PC-9 (cell line): ENCODE data around the gene PLXDC2. TPM values are rescaled to one million over a fixed set of nuclear protein-coding genes. Genes with fewer than 3 reads are reported as not detected.
"Not testable (repeated sequence)": the region's sequence is repeated elsewhere in the genome, so short reads cannot be mapped to it uniquely, and the experiment has no call there.

Source experiments
- BruUV-seq: library from RNA; stranded (reverse); fragments of 400-500 nt; replicated peaks from 2 replicates; lab custom pipeline; 2021; lab: Mats Ljungman, UMichigan
- CTCF ChIA-PET: fragments of 300-600 bp; sonication (Branson Sonifier 250); formaldehyde crosslinking; loops from one replicate; lab custom pipeline; 2022; ENCODE audit warnings: antibody characterized with exemption; lab: Charles Lee
- POLR2A ChIA-PET: fragments of 300-600 bp; sonication (Branson Sonifier 250); formaldehyde crosslinking; loops from one replicate; lab custom pipeline; 2022; ENCODE audit warnings: antibody characterized with exemption; ENCODE audit not compliant: unreplicated experiment; lab: Charles Lee
- DNase-seq, 2 experiments: peaks; one replicate each; pipeline versions ENCODE4 v3.0.0 to v3.0.0-alpha.2; 2015 to 2022; ENCODE audit warnings: mixed read lengths in 1 of 2
- H2AFZ ChIP-seq: fragments of 200-600 bp; sonication (generic); 2 replicates; pipeline ENCODE4 v1.8.1; 2017; ENCODE audit warnings: antibody characterized with exemption
- H3F3A ChIP-seq: fragments of 200-600 bp; sonication (generic); 2 replicates; pipeline ENCODE4 v1.8.1; 2017; ENCODE audit warnings: antibody characterized with exemption, mild to moderate bottlenecking, low read depth; ENCODE audit not compliant: insufficient read depth
- H3K27ac ChIP-seq: fragments of 200-600 bp; sonication (generic); 2 replicates; pipeline ENCODE4 v1.6.1; 2016; ENCODE audit warnings: mixed run types
- H3K27me3 ChIP-seq: fragments of 200-600 bp; sonication (generic); 2 replicates; pipeline ENCODE4 v1.6.1; 2016; ENCODE audit warnings: low read depth, mixed run types; ENCODE audit not compliant: insufficient read depth
- H3K36me3 ChIP-seq: fragments of 200-600 bp; sonication (generic); 2 replicates; pipeline ENCODE4 v1.6.1; 2016; ENCODE audit warnings: low read depth, mixed run types
- H3K4me1 ChIP-seq: fragments of 200-600 bp; sonication (generic); replicated peaks from 2 replicates; pipeline ENCODE4 v1.6.1; 2016; ENCODE audit warnings: mixed run types; ENCODE audit not compliant: insufficient read depth
- H3K4me2 ChIP-seq: fragments of 200-600 bp; sonication (generic); 2 replicates; pipeline ENCODE4 v1.6.1; 2017; ENCODE audit warnings: mixed run types
- H3K4me3 ChIP-seq: fragments of 200-600 bp; sonication (generic); 2 replicates; pipeline ENCODE4 v1.6.1; 2016; ENCODE audit warnings: mixed run types
- H3K79me2 ChIP-seq: fragments of 200-600 bp; sonication (generic); 2 replicates; pipeline ENCODE4 v1.6.1; 2017; ENCODE audit warnings: low read depth, mixed run types
- H3K9me2 ChIP-seq: fragments of 200-600 bp; sonication (generic); 2 replicates; pipeline ENCODE4 v1.8.1; 2017; ENCODE audit warnings: mild to moderate bottlenecking; ENCODE audit not compliant: insufficient read depth
- H3K9me3 ChIP-seq: fragments of 200-600 bp; sonication (generic); 2 replicates; pipeline ENCODE4 v1.8.1; 2016; ENCODE audit warnings: low read depth; ENCODE audit not compliant: insufficient read depth
- H4K20me1 ChIP-seq: fragments of 200-600 bp; sonication (generic); 2 replicates; pipeline ENCODE4 v1.8.1; 2017; ENCODE audit not compliant: insufficient read depth
- CTCF ChIP-seq: fragments of 200-600 bp; sonication (generic); conservative IDR thresholded peaks from 2 replicates; pipeline ENCODE4 v1.6.1; 2017; ENCODE audit warnings: mixed run types, antibody characterized with exemption, mild to moderate bottlenecking, moderate library complexity
- EZH2 ChIP-seq: fragments of 200-600 bp; sonication (generic); IDR thresholded peaks from 2 replicates; pipeline ENCODE4 v1.8.0; 2017; ENCODE audit warnings: antibody characterized with exemption, low read depth
- intact Hi-C: fragments of 100-400 bp; cut with micrococcal nuclease; formaldehyde crosslinking; loops from one replicate; pipeline ENCODE4 v1.10.0; 2022; ENCODE audit not compliant: unreplicated experiment
- total RNA-seq: library from RNA; stranded (reverse); gene quantifications from 2 replicates; pipeline ENCODE4 v1.2.3, GENCODE V29; 2021

The PLXDC2 gene
- total RNA-seq, 1 experiment from 2014 or later = not detected

- H3K27me3 ChIP-seq = no peaks in the 10 kb centered on the region
- BruUV-seq = no TSS peak
- H3K36me3 ChIP-seq = no peaks in the 10 kb centered on the region
- no peak overlapping the region for H3K4me2 ChIP-seq
- no peaks in the 10 kb centered on the region for H3K4me1 ChIP-seq
- H2AFZ ChIP-seq = no peak overlapping the region
- DNase-seq = no peak
- TF ChIP-seq CTCF (no peak), EZH2 (no peak)
- H3F3A ChIP-seq = no peaks in the 10 kb centered on the region
- H3K4me3 ChIP-seq = no peak overlapping the region
- ChIA-PET POLR2A (no interaction called here), CTCF (no interaction called here)
- H3K27ac ChIP-seq = no peak overlapping the region
- intact Hi-C loops = no loop called here
- H3K9me2 ChIP-seq = no peaks in the 10 kb centered on the region
- no peaks in the 10 kb centered on the region for H3K79me2 ChIP-seq
- no peaks in the 10 kb centered on the region for H3K9me3 ChIP-seq
- H4K20me1 ChIP-seq = no peaks in the 10 kb centered on the region
These were observed 218.5 kb downstream of the PLXDC2 start for GRCh38 chr10:20034732-20035131.

GRCh38 chr10:20040012-20040411, 223.8 kb downstream of the PLXDC2 start:
- H3K9me3 ChIP-seq = no peaks in the 10 kb centered on the region
- intact Hi-C loops = no loop called here
- TF ChIP-seq CTCF (no peak), EZH2 (no peak)
- ChIA-PET CTCF (no interaction called here), POLR2A (no interaction called here)
- no peaks in the 10 kb centered on the region for H3K79me2 ChIP-seq
- BruUV-seq = no TSS peak
- H3K4me2 ChIP-seq = no peak overlapping the region
- H3K4me1 ChIP-seq = no peaks in the 10 kb centered on the region
- no peak overlapping the region for H2AFZ ChIP-seq
- no peaks in the 10 kb centered on the region for H3K9me2 ChIP-seq
- H3K27me3 ChIP-seq = no peaks in the 10 kb centered on the region
- no peak overlapping the region for H3K4me3 ChIP-seq
- H3K27ac ChIP-seq = no peak overlapping the region
- no peak for DNase-seq
- no peaks in the 10 kb centered on the region for H4K20me1 ChIP-seq
- no peaks in the 10 kb centered on the region for H3K36me3 ChIP-seq
- H3F3A ChIP-seq = no peaks in the 10 kb centered on the region

- CTCF ChIA-PET = no interaction called here
- H3K79me2 ChIP-seq = no peaks in the 10 kb centered on the region
- H3K27ac ChIP-seq = no peak overlapping the region
These were observed 225.7 kb downstream of the PLXDC2 start for GRCh38 chr10:20041931-20042330.

GRCh38 chr10:20045100-20045499, 228.9 kb downstream of the PLXDC2 start:
- H2AFZ ChIP-seq, DNase-seq, H3K4me3 ChIP-seq, H3K27ac ChIP-seq, H3K9me3 ChIP-seq, intact Hi-C loops, CTCF ChIA-PET, H3F3A ChIP-seq, H4K20me1 ChIP-seq, H3K36me3 ChIP-seq, H3K27me3 ChIP-seq, H3K4me1 ChIP-seq, H3K4me2 ChIP-seq, H3K9me2 ChIP-seq, POLR2A ChIA-PET, BruUV-seq, H3K79me2 ChIP-seq: not testable (repeated sequence)

More at GRCh38 chr10:20041931-20042330, 225.7 kb downstream of the PLXDC2 start:
- no peaks in the 10 kb centered on the region for H3F3A ChIP-seq
- POLR2A ChIA-PET = no interaction called here
- TF ChIP-seq EZH2 = no peak
- no peak for TF ChIP-seq CTCF
- no peak overlapping the region for H3K4me3 ChIP-seq
- H2AFZ ChIP-seq = no peak overlapping the region
- H3K27me3 ChIP-seq = no peaks in the 10 kb centered on the region
- H3K36me3 ChIP-seq = no peaks in the 10 kb centered on the region
- no peak overlapping the region for H3K4me2 ChIP-seq
- no peaks in the 10 kb centered on the region for H3K4me1 ChIP-seq
- no TSS peak for BruUV-seq
- H4K20me1 ChIP-seq = no peaks in the 10 kb centered on the region
- H3K9me2 ChIP-seq = no peaks in the 10 kb centered on the region
- no peaks in the 10 kb centered on the region for H3K9me3 ChIP-seq
- intact Hi-C loops = no loop called here
- DNase-seq = no peak
